HG02763 (cell line): ENCODE results near the gene PCSK6.
"Not testable (repeated sequence)": the region's sequence is repeated elsewhere in the genome, so short reads cannot be mapped to it uniquely, and the experiment has no call there.

Experiments used
- ATAC-seq: cut with Tn5 transposase; IDR thresholded peaks from one replicate; pipeline ENCODE4 v1.9.1; 2021; ENCODE audit warnings: mild to moderate bottlenecking, moderate library complexity; ENCODE audit not compliant: unreplicated experiment

The PCSK6 gene

DNA sequence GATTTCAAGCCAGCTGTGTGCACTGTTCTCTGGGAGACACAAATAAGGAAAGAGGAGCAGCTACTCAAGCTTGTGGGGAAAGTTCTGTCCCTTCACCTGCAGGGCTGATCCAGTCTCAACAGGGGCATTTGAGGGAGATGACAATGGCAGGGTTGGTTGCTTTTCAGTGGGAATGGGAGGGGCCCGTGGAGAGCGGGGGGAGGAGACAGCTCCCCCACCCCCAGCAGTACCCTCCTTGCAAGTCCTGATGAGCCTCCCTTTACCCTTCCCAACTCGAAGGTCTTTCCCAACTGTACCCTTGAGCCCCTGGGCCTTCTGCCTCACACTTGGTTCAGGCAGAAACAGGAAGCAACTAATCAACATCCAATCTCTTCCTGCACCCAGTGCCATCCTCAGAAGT lies 122.7 kb downstream of the PCSK6 start:
- no peak for ATAC-seq

DNA sequence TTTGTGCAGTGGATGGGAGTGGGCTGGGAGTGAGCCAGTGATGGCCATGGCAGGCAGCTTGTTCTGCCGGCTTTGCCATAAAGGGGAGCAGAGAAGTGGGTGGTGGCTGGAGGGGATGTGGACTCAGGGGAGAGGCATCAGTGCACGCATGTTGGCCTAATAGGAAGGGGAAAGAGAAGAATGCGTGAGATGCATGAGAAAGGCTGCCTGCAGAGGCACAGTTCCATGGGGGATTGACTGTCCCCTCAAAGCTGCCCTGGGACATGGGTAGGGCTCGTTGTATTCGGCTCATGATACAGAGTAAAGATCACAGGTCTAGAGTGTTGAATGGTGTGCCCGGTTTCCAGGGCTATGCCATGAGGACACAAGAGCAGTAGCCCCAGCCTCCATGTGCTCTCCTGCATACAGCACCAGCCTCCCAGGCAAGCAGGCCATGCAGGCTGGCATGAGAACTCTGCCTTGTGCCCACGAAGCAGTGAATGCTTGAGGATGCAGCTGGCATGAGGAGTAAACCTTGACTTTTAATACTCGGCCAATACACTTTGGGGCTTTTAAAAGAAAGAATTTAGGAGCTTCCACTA lies 126.4 kb downstream of the PCSK6 start:
- ATAC-seq, result no peak

GRCh38 chr15:101362359-101362758 lies 127.1 kb downstream of the PCSK6 start:
- no peak for ATAC-seq

GRCh38 chr15:101361418-101361817 lies 128.1 kb downstream of the PCSK6 start:
- no peak for ATAC-seq

DNA sequence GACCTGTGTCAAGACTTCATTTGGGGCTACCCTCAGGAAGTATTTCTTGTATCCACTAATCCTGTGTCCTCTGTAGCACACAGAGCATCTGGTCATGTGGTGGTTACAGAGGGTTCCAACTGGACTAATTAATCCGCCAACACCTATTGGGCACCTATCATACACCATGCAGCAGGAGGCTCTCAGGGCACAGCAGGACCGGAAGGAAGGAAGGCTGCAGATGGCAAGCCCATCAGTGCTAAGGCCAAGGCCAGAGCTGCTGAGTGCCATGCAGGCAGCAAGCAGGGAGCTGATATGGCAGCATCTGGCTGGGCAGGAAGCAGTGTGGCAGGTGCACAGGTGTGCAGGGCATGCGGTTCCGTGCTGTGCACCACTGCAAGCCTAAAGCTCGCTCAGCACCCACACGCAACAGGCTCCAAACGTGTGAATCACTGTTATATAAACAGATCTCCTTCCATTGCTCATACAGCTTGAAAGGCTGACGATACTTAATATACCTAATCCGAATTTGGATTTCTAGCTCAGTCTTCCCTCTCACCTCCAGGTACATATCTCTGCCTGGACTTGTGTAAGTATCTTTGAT lies 130.1 kb downstream of the PCSK6 start:
- ATAC-seq, result no peak

- no peak for ATAC-seq
Observed at GRCh38 chr15:101358895-101359294, 130.6 kb downstream of the PCSK6 start.

- no peak for ATAC-seq
Observed at GRCh38 chr15:101357885-101358284, 131.6 kb downstream of the PCSK6 start.

DNA sequence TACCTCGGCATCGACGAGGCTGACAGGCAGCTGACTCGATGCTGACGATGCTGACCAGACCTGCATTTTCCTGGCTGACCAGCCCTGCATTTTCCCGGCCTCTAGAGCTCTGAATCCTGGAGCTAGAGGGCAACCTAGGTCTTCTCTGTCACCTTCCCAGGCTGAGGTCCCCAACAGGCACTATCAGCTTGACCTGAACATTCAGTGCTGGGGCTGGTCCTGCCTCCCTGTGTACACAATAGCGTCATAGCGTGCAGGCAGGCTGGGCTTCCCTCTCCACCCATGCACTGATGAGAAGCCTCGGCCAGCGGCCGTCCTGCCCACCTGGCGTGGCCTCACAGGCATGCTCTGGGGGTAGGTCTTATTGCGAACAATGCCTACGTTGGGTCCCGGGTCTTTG lies 132.2 kb downstream of the PCSK6 start:
- ATAC-seq, result no peak

DNA sequence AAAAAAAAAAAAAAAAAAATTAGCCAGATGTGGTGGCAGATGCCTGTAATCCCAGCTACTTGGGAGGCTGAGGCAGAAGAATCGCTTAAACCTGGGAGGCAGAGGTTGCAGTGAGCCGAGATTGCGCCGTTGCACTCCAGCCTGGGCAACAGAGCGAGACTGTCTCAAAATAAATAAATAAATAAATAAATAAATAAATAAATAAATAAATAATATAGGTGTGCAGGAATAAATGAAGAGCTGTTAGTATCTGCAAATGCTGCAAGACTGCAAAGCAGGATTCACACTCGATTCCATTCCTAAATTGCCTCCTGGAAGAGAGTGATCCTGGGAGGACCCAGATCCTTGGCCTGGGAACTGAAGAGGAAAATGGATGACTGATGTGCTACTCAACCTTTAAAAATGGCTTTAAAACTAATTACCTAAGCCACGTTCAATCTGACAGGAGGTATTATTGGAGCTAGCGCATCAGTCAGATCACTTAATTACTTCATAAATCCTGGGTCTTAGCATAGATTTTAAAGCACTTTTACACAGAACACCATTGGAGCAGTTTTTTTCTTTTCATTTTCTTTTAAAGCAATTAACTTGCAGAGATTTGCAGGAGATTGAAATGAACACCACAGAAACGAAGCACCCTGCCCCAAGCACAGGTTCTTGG lies 132.9 kb downstream of the PCSK6 start:
- not testable (repeated sequence) for ATAC-seq

GRCh38 chr15:101355678-101356464 lies 133.6 kb downstream of the PCSK6 start:
- ATAC-seq, result no peak

DNA sequence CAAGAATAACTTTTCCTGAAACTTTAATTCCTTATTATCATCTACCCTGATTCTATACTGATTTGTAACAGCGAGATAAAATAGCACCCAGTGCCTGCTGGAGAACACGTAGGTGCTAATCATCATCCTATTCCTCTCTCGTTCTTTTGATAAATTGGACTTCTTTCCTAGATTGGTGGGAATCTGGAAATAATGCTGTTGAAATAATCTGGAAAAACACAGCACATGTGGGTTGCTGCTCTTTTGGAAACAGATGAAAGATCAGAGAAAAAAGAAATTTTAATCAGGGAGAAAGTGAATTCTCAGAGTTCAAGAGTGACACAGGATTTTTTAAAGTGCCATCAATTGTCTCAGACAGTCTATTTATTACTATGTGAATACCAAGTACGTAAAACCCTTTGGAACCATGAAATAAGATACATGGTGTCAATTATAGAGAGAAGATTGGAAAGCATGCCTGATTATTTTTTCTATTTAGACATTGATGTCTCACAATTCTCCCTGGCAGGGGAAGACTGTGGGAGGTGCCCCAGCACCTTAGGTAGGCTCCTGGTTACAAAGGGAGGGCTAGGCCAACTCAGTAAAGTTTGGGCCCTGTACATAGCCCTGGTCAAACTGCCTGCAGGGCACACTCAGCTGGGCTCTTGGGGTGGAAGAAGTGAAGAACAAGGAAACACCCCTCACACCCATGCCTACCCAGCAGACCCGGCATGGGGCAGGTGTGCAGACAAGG lies 134.4 kb downstream of the PCSK6 start:
- ATAC-seq, result no peak

GRCh38 chr15:101353240-101353639 lies 136.3 kb downstream of the PCSK6 start:
- no peak for ATAC-seq

GRCh38 chr15:101351736-101352135 lies 137.8 kb downstream of the PCSK6 start:
- ATAC-seq, result no peak

DNA sequence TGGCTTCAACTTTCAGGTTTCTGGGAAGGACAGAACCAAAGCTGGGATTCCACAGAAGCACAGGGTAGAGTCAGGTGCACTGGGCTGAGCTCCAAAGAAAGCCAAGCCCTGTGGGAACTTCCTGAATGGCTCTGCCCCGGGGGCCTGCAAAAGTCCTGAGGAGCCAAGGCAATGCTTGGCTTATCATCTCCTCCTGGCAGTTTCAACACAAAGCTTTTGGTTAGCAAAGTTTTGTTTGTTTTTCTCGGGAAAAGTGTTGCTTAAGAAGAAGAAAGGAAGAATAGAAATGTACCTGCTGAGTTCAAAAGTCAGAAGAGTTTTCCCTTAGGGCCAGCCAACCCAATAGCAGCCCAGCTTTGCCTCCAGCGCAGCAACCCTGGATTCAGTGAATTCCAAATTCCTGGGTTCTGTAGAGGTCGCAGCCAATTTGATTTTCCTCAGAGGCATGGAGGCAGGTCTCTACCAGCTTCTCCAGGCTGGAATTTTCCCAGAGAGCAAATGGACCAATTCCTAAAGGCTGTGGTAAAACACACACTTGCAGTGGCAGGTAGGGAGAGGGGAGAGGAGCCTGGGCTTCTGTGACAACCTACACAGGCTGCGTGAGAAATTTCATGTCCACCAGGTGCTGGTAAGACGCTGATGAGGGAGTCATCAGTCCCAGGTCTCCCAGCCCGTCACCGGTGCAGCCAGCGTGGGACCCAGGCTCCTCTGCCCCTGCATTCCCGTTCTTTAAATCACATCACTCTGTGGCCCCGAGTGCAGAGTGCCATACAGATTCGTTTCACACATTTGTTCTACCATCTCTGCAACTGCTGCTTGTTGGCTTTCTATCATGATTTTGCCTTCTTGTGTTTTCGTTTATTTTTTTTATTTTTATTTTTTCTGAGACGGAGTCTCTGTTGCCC lies 140.2 kb downstream of the PCSK6 start:
- no peak for ATAC-seq

GRCh38 chr15:101348643-101349042 lies 140.9 kb downstream of the PCSK6 start:
- no peak for ATAC-seq

GRCh38 chr15:101348015-101348414 lies 141.5 kb downstream of the PCSK6 start:
- no peak for ATAC-seq

DNA sequence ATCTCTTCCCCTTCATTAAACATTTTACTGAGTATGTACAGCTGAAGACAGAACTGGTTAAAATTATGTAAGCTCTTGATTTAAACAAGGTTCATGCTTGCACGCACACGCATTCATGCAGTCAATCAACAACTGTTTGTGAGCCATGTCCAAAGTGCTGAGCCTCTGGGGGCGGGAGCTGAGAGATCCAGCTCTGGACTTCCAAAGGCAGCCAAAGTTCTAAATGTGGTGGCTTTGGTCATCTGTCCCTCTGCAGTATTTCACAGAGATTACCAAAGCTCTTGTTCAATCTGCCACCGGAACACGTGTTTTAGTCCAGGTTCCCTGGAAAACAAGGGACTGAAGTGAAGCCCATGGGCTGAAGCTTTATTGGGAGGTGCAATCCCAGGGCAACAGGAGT lies 142.1 kb downstream of the PCSK6 start:
- no peak for ATAC-seq

DNA sequence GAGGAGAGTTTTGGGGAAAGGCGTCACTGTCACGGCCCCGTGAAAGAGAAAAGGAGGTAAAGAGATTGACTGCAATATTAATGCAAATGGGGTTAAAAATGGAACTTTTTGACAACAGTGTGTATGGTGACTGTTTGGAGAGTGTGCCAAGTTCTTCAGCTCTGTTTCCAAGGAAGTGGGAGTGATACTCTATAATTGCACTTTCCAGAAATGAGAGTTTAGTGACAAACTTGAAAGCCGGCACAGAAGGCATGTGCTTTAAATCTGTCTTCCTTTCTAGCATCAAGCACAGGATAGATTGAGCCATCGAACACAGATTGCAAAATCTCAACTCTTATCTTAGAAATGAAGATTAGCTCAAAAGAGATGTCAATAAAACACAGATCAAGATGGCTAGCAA lies 142.6 kb downstream of the PCSK6 start:
- no peak for ATAC-seq

- no peak for ATAC-seq
Observed at GRCh38 chr15:101342056-101342455, 147.5 kb downstream of the PCSK6 start.

GRCh38 chr15:101338502-101339057 lies 150.9 kb downstream of the PCSK6 start:
- ATAC-seq, result no peak
